GM21717 (cell line): ENCODE results near the gene C9orf85.
"Not testable (repeated sequence)": the region's sequence is repeated elsewhere in the genome, so short reads cannot be mapped to it uniquely, and the experiment has no call there.

Experiments used
- ATAC-seq: cut with Tn5 transposase; IDR thresholded peaks from one replicate; pipeline ENCODE4 v1.9.1; 2021; ENCODE audit warnings: mild to moderate bottlenecking, moderate library complexity; ENCODE audit not compliant: unreplicated experiment

The C9orf85 gene, protein sequence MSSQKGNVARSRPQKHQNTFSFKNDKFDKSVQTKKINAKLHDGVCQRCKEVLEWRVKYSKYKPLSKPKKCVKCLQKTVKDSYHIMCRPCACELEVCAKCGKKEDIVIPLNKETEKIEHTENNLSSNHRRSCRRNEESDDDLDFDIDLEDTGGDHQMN

DNA sequence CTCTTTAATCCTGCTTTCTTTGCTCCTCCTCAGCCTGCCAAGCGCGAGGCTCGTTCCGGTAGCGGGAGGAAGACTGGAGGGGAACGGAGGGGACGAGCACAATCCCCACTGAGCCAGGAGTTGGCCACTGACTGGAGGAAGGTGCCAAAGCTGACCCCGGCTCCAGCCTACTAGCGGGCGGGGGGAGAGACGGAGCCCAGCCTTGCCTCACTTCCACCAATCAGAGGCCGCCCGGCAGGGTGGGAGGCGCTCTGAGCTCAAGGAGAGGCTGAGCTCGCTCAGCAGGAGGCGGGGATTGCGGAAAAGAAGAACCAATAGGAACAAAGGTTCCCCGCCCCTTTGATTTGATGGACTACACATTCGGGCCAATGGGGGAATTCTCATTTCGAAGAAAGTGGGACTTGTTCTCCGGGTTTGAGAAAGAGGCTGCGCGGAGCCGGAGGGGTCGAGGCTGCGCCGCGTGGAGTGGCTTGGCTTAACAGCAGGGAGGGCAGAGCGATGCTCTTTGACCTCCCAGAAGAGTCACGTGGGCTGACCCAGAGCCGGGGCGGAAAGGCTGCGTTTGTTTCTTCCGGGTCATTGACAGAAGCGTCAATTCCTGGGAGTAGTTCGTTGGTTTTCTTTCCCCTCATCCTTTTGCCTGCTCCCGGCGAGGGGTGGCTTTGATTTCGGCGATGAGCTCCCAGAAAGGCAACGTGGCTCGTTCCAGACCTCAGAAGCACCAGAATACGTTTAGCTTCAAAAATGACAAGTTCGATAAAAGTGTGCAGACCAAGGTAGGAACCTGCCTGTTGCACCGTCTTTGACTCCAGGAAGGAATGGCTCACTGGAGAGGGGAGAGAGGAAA is at the start of gene C9orf85, which contains the start of gene ABHD17B:
TSS of gene C9orf85 (plus strand) at position 579 of the 847 bp plus-strand sequence. CDS start at position 675, 96 bp downstream.
TSS of gene ABHD17B (minus strand) at position 133 of the 847 bp plus-strand sequence. CDS start 36,113 bp downstream, outside the sequence.
- ATAC-seq: peak; percentile 96

DNA sequence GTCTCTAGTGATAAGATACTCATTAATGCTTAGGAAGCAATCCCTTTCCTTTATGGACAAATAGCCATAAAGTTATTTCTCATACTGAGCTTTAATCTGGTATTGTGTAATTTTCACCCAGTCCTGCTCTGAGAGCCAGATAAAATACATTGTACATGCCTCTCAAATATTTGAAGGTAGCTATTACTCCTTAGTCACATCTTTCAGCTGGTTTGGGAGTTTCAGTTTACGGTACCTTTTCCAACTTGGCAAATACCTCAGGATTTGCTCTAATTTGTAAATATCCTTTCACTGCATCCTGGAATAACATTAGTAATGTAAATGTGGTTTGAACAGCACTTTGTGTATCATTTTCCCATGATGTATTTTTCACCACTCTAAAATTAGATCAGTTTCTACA is 47.8 kb upstream of the C9orf85 start:
- no peak for ATAC-seq

DNA sequence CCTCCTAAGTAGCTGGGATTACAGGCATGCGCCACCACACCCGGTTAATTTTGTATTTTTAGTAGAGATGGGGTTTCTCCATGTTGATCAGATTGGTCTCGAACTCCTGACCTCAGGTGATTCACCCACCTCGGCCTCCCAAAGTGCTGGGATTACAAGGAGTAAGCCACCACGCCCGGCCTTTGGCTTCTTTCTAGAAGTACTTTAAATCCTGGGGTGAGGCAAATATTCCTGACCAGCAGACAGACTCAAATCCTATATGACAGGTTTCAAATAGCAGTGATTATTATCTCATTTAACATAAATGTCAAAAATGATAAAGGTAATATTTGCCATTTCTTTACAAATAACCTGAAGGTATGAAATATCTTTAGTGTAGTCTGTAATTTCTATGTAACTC is 36.1 kb upstream of the C9orf85 start:
- ATAC-seq: no peak

DNA sequence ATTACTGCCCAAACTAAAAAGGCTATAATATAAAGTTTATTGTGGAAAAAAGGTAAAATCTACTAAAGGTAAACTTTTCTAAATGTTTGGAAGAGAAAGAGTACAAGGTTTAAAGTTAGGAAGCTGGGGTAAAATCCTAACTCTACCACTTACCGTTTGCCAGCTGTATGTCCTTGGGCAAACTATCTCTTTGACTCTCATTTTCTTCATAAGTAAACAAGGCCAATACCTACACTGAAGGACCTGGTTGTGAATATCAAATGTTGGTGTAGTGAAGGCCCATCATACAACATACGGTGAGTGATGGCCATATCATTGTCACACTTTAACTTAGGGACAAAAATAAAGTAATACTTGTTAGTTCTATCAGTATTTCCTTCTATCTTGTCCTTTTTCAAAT is 35.3 kb upstream of the C9orf85 start:
- ATAC-seq: no peak

DNA sequence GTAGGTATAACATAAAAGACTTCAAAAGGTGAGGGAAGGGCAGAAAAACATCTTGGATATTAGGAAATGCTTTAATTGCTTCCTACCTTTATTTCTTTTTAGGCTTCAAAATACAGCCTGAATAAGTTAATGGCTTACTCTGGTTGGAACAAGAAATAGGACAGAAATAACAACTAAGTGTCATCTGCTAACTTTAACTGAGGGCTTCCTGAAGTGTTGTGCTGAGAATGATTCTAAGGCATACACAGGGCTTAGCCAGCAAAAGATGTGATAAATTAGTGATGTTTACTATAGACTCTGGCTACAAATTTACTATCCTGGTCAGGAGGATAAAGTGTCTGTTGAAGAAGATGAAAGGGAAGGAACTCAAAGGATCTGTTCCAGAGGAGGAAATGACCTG is 34.6 kb upstream of the C9orf85 start:
- ATAC-seq: no peak

DNA sequence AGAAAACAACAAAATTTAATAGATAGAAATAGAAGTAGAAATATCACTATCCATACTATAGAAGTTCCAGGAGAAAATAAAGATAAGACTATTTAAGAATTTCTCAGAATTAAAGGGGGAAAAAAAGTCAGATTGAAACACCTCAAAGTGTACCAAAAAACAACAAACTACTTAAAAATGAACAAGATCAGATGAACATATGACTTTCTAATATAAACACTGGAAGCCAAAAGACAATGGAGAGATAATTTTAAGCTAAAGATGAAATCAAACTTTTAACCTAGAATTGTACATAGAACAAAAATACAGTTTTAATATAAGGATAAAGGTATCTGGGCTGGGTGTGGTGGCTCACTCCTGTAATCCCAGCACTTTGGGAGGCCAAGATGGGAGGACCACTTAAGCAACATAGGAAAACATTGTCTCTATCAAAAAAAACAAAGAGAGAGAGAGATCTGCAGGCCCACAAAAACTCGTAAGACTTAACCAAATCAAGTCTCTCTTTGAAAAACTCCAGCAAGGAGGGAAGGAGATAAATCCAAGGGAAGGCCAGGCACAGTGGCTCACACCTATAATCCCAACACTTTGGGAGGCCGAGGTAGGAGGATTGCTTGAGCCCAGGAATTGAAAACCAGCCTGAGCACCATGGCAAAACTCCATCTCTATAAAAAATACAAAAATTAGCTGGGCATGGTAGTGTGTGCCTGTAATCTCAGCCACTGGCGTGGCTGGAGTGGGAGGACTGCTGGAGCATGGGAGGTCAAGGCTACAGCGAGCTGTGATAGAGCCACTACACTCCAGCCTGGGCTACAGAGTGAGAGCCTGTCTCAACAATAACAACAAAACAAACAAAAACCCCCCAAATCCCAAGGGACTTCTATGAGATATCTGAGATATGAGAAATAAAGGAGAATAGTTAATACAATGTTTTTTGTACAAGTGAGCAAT is 32.8 kb upstream of the C9orf85 start:
- ATAC-seq: no peak

DNA sequence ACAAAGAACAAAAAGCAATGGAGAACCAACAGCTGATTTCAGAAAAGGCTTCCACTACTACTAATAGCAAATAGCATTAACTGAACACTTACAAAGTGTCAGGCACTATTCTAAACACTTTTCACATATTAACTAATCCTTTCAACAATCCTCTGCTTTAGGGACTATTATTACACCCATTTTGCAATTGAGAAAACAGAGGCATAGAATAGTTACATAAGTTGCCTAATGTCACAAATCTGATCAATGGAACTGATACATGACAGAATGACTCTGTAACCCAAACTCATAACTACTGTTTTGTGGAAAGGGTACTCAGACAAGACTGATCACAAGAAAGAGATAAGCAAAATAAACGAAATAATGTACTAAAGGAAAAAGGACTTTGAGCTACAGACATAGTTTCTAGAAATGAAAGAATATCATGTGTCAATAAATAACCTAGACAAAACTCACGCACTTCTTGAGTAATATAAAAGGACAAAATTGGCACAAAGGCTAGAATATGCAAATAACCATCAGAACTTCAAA is 31.7 kb upstream of the C9orf85 start:
- ATAC-seq: no peak

DNA sequence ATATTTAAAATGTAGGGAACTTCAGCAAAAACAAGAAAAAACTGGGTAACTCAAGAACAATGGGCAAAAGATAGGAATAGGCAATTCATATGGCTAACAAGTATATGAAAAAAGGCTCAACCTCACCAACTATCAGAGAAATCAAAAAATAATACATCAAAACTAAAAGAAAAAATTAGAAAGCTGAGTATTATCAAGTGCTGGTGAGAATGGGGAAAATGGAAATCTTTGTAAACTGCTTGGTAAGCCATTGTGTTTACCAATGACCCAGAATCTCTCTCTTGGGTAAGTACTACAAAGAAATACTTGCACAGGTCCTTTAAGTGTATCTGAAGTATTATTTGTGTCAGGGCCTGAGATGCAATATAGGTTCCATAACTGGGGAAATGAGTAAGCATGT is 27.4 kb upstream of the C9orf85 start:
- ATAC-seq: no peak

DNA sequence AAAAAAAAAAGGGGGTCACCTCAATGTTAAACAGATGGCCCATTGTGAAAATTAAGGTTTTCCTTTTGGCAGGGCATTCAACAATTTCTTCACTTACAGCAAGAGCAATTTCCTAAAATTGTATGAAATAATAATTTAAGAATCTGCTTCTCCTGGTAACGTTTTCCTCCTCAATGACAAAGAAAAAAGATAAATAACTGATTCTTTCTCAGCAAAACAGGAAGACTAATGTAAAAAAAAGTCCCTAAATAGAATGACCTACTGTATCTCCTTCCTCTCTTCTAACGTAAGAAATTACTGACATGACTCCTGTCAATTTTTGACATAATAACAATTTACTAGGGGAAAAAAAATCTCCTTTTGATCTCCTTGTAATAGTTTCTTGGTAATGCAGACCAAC is 26.0 kb upstream of the C9orf85 start:
- no peak for ATAC-seq

DNA sequence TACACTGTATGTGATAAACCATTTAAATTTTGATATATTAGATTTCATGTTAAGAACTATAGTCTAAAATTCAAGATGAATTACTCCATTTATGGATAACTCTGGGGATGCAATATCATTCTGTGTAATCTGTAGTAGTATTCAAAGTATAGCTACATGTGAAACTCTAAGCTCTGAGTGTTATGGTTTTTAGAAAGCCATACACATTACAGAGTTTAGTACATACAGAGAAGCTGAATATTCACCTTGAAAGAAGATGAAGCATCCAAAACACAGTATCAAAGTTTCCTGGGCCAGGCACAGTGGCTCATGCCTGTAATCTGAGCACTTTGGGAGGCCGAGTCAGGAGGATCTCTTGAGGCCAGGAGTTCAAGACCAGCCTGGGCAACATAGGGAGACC is 25.4 kb upstream of the C9orf85 start:
- no peak for ATAC-seq

DNA sequence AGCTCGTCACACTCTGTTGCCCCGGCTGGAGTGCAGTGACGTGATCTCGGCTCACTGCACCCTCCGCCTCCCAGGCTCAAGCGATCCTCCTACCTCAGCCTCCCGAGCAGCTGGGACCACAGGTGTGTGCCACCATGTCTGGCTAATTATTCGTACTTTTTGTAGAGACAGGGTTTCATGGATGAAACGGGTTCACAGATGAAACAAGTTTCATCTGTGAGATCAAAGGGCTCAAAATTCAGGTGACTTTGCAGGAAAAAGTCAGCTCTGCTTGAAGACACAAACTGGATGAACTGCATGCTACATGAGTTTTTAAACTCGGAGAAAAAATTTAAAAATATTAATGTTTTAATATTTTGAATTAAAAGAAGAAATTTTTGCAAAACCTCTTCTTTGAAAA is 24.9 kb upstream of the C9orf85 start:
- no peak for ATAC-seq

DNA sequence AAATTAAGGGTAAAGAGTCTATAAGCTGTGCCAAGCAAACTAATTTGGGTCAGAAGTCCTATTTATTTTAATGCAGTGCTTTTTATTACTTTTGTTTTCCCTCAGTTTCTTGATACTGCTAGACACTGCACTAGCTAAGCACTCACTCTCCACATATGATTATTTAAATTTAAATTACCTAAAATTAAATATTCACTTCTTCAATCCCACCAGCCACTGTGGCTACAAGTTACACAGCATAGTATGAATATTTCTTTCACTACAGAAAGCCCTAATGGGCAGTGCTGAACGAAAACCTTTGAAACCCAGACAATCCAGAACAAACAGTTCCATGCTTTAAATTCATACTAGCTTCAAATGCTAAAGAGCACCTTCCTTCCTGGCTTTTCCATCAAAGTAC is 24.1 kb upstream of the C9orf85 start:
- no peak for ATAC-seq

DNA sequence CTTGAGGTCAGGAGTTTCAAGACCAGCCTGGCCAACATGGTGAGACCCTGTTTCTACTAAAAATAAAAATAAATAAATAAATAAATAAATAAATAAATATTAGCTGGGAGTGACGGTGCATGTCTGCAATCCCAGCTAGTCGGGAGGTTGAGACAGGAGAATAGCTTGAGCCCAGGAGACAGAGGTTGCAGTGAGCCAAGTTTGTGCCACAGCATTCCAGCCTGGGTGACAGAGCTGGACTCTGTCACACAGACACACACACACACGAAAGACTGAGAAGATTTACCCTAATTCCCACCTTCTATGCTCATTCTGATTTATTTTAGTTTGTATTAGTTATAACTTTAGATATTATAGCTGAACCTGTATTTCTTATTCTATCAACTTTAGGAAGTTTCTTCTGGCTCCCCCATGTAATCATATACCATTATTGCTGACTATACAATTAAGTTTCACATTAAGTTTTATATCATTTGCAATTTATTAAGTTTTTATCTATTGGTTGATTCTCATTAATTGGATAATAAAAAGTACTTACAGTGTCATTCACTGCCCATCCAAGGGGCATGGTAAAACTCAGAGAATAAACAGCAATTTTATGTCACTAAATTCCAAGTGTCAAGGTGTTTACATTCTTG is 21.3 kb upstream of the C9orf85 start:
- no peak for ATAC-seq

DNA sequence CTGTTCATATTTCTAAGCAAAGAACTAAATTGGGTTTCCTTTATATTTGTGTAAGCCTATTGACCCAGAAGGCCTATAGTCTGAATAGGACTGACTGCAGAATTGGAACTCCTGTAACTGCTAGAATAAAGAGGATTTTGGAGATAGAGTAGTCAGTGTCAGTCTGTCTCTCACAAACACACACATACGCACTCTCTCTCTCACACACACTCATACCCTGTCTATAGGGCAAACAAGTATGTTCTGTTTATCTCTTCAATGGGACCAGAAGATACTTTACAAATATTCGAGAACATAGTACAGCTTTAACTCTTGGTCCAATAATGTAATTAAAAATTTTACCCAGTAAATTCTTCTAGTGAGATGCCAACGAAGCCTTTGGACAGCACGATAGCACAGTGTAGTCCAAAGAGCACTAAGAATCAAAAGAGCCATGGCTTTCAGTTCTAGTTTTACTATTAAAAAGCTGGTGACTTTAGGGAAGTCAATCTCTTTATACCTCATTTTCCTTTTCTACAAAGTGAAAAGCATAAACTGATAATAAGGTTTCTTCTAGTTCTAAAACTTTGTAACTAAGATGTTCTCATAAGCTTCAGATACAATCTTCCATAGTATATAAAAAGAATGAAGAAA is 19.8 kb upstream of the C9orf85 start:
- no peak for ATAC-seq

DNA sequence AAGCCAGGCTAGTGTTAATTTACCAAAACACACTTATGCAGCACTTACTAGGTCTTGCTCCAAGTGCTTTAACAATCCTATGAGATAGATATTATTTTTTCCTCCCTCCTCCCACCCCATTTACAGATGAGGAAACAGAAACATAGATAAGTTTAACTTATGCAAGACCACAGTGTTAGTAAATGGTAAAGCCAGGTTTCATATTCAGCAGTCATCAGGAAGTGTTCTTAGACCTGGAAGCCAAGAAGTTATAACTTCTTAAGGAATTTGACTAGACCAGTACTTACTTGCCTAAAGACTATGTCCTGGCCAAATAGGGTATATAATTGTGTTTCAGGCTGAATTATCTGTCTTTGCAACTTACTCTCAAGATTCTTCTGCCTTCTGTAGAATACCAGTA is 16.3 kb upstream of the C9orf85 start:
- no peak for ATAC-seq

DNA sequence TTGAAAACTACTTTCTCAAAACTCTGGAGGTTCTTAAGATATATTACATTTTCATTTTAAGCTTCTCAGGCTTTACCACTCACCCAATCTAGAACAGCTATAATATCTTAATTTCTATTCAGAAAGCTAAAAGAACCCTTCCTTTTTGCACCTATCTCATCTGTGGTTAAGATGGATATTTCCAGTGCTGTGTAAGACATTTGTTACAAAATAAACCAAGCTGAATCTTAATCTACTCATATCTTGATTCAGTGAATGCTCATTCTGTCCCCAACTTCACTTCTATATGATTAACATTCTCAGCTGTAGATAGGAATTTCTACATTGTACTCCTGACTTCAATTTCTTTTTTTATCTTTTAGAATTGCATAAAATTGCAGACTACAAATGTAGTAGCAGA is 15.5 kb upstream of the C9orf85 start:
- no peak for ATAC-seq

DNA sequence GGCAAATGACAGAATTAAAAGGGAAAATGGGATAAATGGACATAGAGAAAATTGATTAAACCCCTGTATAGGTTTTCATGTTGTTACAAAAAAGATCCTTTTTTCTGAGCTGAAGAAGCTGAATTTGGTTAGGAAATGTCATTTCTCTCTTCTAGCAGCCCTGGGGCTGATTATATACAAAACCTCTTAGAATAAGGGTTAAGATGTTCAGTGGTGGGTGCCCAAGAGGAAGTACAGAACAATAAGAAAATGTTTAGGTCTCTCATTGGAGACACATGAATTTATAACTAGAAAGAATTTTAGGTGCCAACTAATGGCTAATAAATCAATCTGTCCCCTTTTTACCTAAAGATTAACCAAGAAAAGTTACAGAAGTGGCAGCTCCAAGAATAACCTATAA is 14.7 kb upstream of the C9orf85 start:
- ATAC-seq: no peak

DNA sequence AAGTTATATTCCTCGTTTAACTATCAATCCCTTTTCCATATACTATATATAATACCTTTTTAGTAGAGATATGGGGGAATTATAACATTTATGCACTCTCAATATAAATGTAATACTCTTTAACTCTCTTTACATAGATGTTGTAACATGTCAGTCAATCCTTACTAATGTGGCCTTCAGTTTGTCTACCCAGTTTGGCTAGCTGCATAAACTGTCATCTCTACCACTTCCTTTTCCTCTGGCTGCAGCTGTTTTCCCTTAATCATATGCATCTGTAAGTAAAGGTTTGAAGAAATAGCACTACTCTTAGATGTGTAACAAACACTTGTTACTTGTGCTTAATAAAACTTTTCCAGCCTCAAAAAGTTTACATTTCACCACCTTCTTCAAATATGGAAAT is 13.9 kb upstream of the C9orf85 start:
- peak; percentile 51 for ATAC-seq

DNA sequence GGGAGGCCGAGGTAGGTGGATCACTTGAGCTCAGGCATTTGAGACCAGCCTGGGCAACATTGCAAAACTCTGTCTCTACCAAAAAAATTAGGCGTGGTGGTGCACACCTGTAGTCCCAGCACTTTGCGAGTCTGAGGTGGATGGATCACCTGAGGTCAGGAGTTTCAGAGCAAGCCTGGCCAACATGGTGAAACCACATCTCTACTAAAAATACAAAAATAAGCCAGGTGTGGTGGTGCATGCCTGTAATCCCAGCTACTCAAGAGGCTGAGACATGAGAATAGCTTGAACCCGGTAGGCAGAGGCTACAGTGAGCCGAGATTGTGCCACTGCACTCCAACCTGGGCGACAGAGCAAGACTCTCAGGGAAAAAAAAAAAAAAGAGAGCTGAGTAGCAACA is 12.7 kb upstream of the C9orf85 start:
- not testable (repeated sequence) for ATAC-seq
